ENCODE data around the gene CDKN3. TPM values are rescaled to one million over a fixed set of nuclear protein-coding genes. Genes with fewer than 3 reads are reported as not detected.

CDKN3 gene
- total RNA-seq, 1 donor from 2014 or later: 2.4 TPM

DNA sequence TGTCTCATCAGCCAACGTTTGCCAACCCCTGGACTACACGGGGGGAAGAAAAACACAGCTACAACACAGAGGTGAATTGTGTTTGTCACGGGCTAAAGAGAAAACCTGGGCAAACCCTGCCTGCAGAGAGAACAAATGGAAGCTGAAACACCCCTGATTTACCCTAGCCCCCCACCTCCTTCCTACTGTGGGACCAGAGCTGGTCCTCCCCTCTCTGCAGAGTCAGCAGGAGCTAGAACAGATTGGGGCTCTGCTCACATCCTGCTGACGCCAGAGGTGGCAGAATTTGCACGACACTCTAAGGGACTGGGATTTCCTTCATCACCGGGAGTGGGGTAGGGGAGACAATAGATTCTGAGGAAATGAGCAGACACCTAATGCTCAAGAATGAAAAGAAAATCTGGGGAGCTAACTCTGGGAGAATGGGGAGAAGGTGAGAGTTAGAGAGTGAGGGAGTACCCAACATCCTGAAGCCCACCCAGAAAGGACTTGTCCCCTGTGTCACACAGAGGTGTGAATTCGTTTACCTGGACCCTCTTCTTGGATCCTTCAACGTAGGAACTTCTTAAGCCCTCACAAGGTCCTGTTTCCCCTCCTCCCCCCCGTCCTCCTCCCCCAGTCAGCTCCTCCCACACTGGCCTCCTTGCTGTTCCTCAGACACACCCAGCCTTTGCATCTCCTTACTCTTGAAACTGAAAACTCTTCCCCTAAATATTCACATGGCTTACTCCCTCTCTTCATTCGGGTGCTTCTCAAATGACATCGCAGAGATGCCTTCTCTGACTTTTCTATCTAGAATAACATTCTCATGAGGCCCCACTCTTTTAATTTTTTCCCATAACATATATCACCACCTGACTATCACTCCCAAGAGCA lies 26.2 kb upstream of the CDKN3 start:
- H3K27ac Mint-ChIP-seq (ENCODE audit: unreplicated experiment): no peak overlapping the region
- Histone ChIP-seq H3K27ac (ENCODE audit: low read depth, low read length) (no peak overlapping the region), H2AFZ (ENCODE audit: low read depth, low read length) (no peak overlapping the region), H3K4me1 (ENCODE audit: insufficient read depth, low read length) (peaks cover 3% of the 10 kb centered on the region), H3K9me3 (ENCODE audit: insufficient read depth, low read depth, low read length) (no peaks in the 10 kb centered on the region), H3K36me3 (ENCODE audit: insufficient read depth, low read length) (no peaks in the 10 kb centered on the region), H3K4me2 (ENCODE audit: low read length) (no peak overlapping the region), H3K9ac (ENCODE audit: low read length) (no peak overlapping the region), H3K79me2 (ENCODE audit: insufficient read depth, low read length) (no peaks in the 10 kb centered on the region), H3K4me3 (ENCODE audit: insufficient read depth, low read depth, low read length) (no peak overlapping the region), H3K27me3 (ENCODE audit: insufficient read depth, low read length) (no peaks in the 10 kb centered on the region), H4K20me1 (ENCODE audit: insufficient read depth, low read length) (no peaks in the 10 kb centered on the region)
- peaks cover 5% of the 10 kb centered on the region for H3K4me1 Mint-ChIP-seq (ENCODE audit: low read depth, unreplicated experiment)
- H3K9me3 Mint-ChIP-seq (ENCODE audit: unreplicated experiment): no peaks in the 10 kb centered on the region
- no peak for TF ChIP-seq EZH2 (IDR thresholded peaks at IDR 0.05; ENCODE audit: insufficient read depth, low read length)
- TF ChIP-seq, protein P1, sequence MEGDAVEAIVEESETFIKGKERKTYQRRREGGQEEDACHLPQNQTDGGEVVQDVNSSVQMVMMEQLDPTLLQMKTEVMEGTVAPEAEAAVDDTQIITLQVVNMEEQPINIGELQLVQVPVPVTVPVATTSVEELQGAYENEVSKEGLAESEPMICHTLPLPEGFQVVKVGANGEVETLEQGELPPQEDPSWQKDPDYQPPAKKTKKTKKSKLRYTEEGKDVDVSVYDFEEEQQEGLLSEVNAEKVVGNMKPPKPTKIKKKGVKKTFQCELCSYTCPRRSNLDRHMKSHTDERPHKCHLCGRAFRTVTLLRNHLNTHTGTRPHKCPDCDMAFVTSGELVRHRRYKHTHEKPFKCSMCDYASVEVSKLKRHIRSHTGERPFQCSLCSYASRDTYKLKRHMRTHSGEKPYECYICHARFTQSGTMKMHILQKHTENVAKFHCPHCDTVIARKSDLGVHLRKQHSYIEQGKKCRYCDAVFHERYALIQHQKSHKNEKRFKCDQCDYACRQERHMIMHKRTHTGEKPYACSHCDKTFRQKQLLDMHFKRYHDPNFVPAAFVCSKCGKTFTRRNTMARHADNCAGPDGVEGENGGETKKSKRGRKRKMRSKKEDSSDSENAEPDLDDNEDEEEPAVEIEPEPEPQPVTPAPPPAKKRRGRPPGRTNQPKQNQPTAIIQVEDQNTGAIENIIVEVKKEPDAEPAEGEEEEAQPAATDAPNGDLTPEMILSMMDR (IDR thresholded peaks at IDR 0.05; ENCODE audit: insufficient read depth, low read depth, low read length): no peak
- FAIRE-seq (no peak), DNase-seq (ENCODE audit: low read depth) (no peak)
- H3K27me3 Mint-ChIP-seq (ENCODE audit: low read depth, unreplicated experiment): no peaks in the 10 kb centered on the region
- no peak overlapping the region for H3K4me3 Mint-ChIP-seq (ENCODE audit: unreplicated experiment)
- H3K36me3 Mint-ChIP-seq (ENCODE audit: low read depth, unreplicated experiment): no peaks in the 10 kb centered on the region

DNA sequence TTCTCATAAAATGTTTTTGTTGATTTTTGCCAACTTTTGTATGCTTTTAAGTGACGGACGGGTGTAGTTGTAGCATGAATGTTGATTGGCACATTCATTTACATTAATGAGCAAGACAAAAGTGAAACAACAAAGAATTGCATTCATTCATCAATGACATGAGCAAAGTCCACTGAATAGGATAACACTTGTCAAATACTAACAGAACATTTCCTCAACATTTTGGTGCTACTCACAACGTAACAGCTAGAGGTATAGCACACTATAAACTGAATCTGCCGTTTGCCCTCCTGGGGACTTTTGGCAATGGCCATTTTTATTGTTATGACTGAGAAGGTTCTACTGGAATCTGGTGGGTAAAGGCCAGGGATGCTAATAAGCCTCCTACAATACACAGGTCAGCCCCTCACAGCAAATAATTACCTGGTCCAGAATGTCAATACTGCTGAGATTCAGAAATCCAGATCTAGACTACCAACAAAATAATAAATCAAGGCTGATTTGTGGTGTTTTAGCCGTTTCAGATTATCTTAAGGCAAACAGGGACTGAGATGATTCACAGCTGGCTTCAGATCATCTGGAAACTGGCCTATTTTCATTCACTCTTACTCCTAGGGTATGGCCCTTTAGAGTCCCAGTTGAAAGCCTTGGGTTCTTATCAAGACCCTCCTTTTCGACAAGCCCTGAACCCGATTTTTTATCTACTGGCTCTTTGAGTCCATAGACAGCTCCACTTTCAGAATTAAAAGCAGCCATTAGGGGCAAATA lies 22.5 kb upstream of the CDKN3 start:
- FAIRE-seq (no peak), DNase-seq (ENCODE audit: low read depth) (peak; percentile 62)
- no peaks in the 10 kb centered on the region for H3K9me3 Mint-ChIP-seq (ENCODE audit: unreplicated experiment)
- H3K27ac Mint-ChIP-seq (ENCODE audit: unreplicated experiment): no peak overlapping the region
- Histone ChIP-seq H3K9me3 (ENCODE audit: insufficient read depth, low read depth, low read length) (no peaks in the 10 kb centered on the region), H3K36me3 (ENCODE audit: insufficient read depth, low read length) (no peaks in the 10 kb centered on the region), H3K79me2 (ENCODE audit: insufficient read depth, low read length) (no peaks in the 10 kb centered on the region), H3K4me2 (ENCODE audit: low read length) (no peak overlapping the region), H3K4me1 (ENCODE audit: insufficient read depth, low read length) (no peaks in the 10 kb centered on the region), H4K20me1 (ENCODE audit: insufficient read depth, low read length) (no peaks in the 10 kb centered on the region), H2AFZ (ENCODE audit: low read depth, low read length) (no peak overlapping the region), H3K27ac (ENCODE audit: low read depth, low read length) (no peak overlapping the region), H3K4me3 (ENCODE audit: insufficient read depth, low read depth, low read length) (no peak overlapping the region), H3K9ac (ENCODE audit: low read length) (no peak overlapping the region), H3K27me3 (ENCODE audit: insufficient read depth, low read length) (peaks cover 5% of the 10 kb centered on the region)
- peaks cover 4% of the 10 kb centered on the region for H3K4me1 Mint-ChIP-seq (ENCODE audit: low read depth, unreplicated experiment)
- TF ChIP-seq EZH2 (IDR thresholded peaks at IDR 0.05; ENCODE audit: insufficient read depth, low read length): no peak
- TF ChIP-seq, protein P1 (IDR thresholded peaks at IDR 0.05; ENCODE audit: insufficient read depth, low read depth, low read length): no peak
- H3K27me3 Mint-ChIP-seq (ENCODE audit: low read depth, unreplicated experiment): peaks cover 18% of the 10 kb centered on the region
- no peaks in the 10 kb centered on the region for H3K36me3 Mint-ChIP-seq (ENCODE audit: low read depth, unreplicated experiment)
- no peak overlapping the region for H3K4me3 Mint-ChIP-seq (ENCODE audit: unreplicated experiment)
